Peyer's patch (tissue), 4 donors: ENCODE data around the gene CARHSP1.

Experiments
- POLR2A ChIP-seq, 2 donors: fragments of 450-650 bp; IDR thresholded peaks; one replicate each; pipeline ENCODE4 v1.5.1; 2017; ENCODE audit warnings: antibody characterized with exemption in 2 of 2, mild to moderate bottlenecking in 2 of 2, moderate library complexity in 2 of 2
- TF ChIP-seq, protein P1 (sequence below), 6 experiments: fragments of 450-650 bp in 4 of 6; fragments of 200-600 bp in 2 of 6; sonication (generic) in 1 of 6; IDR thresholded peaks; one replicate each; pipeline ENCODE4 v1.5.1; 2017 to 2019; ENCODE audit warnings: antibody characterized with exemption in 6 of 6, mild to moderate bottlenecking in 3 of 6, moderate library complexity in 1 of 6

DNA sequence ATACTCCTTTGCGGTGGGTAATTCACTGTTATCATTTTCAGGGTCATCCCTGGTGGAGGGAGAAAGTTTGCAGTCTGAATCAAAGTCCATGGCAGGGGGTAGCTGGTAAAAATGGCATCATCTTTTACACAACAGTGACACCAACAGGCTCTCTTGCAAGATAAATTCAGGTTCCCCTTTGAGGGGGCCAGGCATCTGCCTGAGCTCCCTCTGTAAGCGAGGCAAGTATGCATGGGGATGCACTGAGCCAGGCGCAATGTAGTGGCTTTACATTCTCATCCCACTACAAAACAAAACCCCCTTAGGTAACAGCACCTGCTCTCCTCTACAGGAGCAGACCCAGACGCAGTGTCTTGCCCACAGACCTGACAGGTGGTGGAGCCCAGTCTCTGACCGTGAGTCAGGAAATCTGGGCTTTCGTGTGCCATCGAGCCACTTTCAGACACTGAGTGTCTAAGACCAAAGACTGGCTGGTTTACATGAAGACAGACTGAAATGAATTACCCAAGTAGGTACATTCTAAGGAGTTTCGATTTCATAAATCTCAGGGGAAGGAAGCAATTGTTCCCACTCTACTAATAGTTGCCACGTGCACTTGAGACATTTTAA is 31.0 kb upstream of the CARHSP1 start:
- TF ChIP-seq, protein P1, sequence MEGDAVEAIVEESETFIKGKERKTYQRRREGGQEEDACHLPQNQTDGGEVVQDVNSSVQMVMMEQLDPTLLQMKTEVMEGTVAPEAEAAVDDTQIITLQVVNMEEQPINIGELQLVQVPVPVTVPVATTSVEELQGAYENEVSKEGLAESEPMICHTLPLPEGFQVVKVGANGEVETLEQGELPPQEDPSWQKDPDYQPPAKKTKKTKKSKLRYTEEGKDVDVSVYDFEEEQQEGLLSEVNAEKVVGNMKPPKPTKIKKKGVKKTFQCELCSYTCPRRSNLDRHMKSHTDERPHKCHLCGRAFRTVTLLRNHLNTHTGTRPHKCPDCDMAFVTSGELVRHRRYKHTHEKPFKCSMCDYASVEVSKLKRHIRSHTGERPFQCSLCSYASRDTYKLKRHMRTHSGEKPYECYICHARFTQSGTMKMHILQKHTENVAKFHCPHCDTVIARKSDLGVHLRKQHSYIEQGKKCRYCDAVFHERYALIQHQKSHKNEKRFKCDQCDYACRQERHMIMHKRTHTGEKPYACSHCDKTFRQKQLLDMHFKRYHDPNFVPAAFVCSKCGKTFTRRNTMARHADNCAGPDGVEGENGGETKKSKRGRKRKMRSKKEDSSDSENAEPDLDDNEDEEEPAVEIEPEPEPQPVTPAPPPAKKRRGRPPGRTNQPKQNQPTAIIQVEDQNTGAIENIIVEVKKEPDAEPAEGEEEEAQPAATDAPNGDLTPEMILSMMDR (IDR thresholded peaks at IDR 0.05) = no peak
- no peak for TF ChIP-seq POLR2A (IDR thresholded peaks at IDR 0.05)
